Measurements from ENCODE around the gene ARF1.
A peak's percentile ranks its signal among the peaks of the same experiment; 100 is the strongest.

The ARF1 gene

DNA sequence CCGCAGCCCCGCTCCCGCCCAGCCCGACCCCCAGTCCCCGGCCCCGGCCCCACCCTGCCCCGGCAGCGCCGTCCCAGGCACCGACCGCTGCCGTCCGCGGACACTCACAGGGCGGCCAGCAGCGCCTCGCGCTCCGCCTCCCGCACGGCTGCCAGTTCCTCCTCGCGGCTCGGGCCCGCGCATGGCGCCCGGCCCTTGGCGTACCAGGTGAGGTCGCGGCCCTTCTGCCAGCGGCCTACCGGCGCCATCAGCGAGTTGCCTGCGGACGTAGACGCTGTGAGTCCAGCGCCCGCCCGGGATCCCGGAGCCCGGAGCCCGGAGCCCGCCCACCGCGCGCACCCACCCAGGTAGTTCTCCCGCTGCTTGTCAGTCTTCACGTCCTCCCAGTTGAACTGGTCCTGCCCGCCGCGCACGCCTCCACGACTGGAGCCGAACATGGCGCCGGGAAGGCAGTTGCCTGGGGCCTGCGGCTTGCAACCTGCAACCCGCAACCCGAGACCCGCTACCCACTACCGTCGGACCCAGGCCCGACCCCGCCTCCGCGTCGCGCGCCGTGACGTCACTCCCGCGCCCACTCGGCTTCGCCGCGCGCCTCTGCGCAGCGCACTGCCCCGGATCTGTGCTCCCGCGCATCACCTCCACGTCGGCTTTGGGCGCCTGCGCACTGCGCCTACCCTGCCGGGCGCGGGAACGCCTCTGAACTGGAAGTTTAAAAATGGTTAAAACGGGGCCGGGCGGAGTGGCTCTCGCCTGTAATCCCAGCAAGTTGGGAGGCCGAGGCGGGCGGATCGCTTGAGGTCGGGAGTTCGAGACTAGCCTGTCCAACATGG, 20.5 kb downstream of the ARF1 start, which contains the start of gene C1orf35 (continued):
- TF ChIP-seq ZSCAN5A (tag by site-specific recombination; IDR thresholded peaks at IDR 0.05) (peak; percentile 78), PBX3 (CRISPR knock-in tag; IDR thresholded peaks at IDR 0.05) (peak; percentile 92), ZNF692 (tag by site-specific recombination; IDR thresholded peaks at IDR 0.05) (peak; percentile 63), ZNF132 (tag by site-specific recombination; IDR thresholded peaks at IDR 0.05; ENCODE audit: borderline replicate concordance) (no peak), ZNF157 (tag by site-specific recombination; IDR thresholded peaks at IDR 0.05) (no peak), ZBTB8A (tag by site-specific recombination; IDR thresholded peaks at IDR 0.05) (peak; percentile 97), MZF1 (tag by site-specific recombination; IDR thresholded peaks at IDR 0.05; ENCODE audit: borderline replicate concordance) (no peak), HOXD13 (CRISPR knock-in tag; IDR thresholded peaks at IDR 0.05; ENCODE audit: borderline replicate concordance) (no peak), KLF16 (tag by site-specific recombination; IDR thresholded peaks at IDR 0.05) (peak; percentile 98), ZNF645 (tag by site-specific recombination; IDR thresholded peaks at IDR 0.05) (no peak), ZNF48 (tag by site-specific recombination; IDR thresholded peaks at IDR 0.05) (no peak), ZBTB49 (tag by site-specific recombination; IDR thresholded peaks at IDR 0.05; ENCODE audit: low read depth) (no peak), ZNF202 (tag by site-specific recombination; IDR thresholded peaks at IDR 0.05; ENCODE audit: borderline replicate concordance) (no peak), ZNF571 (tag by site-specific recombination; IDR thresholded peaks at IDR 0.05) (no peak), ZNF704 (tag by site-specific recombination; IDR thresholded peaks at IDR 0.05) (peak; percentile 79), ZNF677 (tag by site-specific recombination; IDR thresholded peaks at IDR 0.05) (no peak), ZNF10 (tag by site-specific recombination; IDR thresholded peaks at IDR 0.05) (peak; percentile 52; the same call in 1 of the 2 replicates), SALL2 (tag by site-specific recombination; IDR thresholded peaks at IDR 0.05; ENCODE audit: borderline replicate concordance) (no peak), ZNF660 (tag by site-specific recombination; IDR thresholded peaks at IDR 0.05) (peak; percentile 68; the same call in 1 of the 2 replicates), ZNF623 (tag by site-specific recombination; IDR thresholded peaks at IDR 0.05) (no peak), RBAK (tag by site-specific recombination; IDR thresholded peaks at IDR 0.05) (no peak), SCRT1 (tag by site-specific recombination; IDR thresholded peaks at IDR 0.05; ENCODE audit: borderline replicate concordance) (no peak), ZSCAN18 (tag by site-specific recombination; IDR thresholded peaks at IDR 0.05) (no peak), SP2 (tag by site-specific recombination; IDR thresholded peaks at IDR 0.05) (peak; percentile 90), KLF7 (tag by site-specific recombination; IDR thresholded peaks at IDR 0.05; ENCODE audit: borderline replicate concordance) (peak; percentile 64; the same call in 1 of the 2 replicates), ZNF146 (tag by site-specific recombination; IDR thresholded peaks at IDR 0.05) (peak; percentile 14; the same call in 1 of the 2 replicates), ZNF335 (tag by site-specific recombination; conservative IDR thresholded peaks at IDR 0.05) (peak; percentile 72; the same call in 1 of the 2 replicates), ZNF184 (tag by site-specific recombination; IDR thresholded peaks at IDR 0.05) (0 out of 2 replicates have a peak, but pooled peaks have one; percentile 34), ZNF211 (tag by site-specific recombination; IDR thresholded peaks at IDR 0.05; ENCODE audit: low read depth) (no peak), ZSCAN30 (tag by site-specific recombination; IDR thresholded peaks at IDR 0.05) (peak; percentile 86)

Data from HEK293 (cell line).